ENCODE data around the gene SLC6A6.

DNA sequence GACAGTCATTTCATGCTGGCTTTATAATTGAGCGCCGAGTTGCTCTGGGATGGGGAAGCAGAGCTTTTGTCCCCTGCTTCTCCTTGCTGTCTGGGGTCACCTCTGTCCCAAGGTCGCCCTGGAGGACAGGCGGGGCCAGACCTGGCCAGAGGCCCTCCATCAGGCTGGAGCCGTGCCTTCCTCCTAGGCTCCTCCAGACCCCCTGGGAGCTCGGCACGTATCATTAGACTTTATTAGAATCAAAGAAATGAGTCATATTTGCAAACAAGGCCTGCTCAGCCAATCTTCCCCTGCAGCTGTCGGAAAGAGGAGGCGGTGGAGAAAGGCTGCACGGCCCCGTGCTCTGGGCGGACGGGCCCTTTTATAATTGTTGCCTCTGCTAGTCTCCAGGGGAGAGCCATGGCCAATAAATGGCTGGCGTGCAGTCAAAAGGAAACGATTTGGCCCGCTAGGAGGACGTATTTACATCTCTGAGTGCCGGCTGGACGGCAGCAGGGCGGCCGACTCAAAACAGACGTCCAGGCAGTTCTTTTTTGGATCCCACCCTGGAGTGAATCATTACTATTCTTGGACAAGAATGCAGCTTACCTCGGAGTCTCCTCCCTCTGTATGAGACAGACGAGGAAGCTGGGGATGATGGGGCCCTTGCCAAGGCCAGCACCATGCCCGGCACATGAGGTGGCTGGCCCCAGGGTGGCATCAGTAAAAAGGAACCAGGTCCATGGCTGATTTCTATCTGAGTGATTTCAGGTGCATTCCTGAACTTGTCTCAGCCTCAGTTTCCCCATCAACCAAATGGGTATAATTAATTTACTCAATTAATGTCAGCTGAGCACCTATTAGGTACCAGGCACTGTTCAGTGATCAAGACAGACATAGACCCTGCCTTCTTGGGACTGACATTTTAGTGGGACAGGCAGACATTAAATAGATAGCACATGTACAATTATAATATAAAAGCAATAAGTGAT, 50.6 kb downstream of the SLC6A6 start:
- no peak for TF ChIP-seq EZH2 (IDR thresholded peaks at IDR 0.05; ENCODE audit: insufficient read depth, low read length)
- TF ChIP-seq, protein P1, sequence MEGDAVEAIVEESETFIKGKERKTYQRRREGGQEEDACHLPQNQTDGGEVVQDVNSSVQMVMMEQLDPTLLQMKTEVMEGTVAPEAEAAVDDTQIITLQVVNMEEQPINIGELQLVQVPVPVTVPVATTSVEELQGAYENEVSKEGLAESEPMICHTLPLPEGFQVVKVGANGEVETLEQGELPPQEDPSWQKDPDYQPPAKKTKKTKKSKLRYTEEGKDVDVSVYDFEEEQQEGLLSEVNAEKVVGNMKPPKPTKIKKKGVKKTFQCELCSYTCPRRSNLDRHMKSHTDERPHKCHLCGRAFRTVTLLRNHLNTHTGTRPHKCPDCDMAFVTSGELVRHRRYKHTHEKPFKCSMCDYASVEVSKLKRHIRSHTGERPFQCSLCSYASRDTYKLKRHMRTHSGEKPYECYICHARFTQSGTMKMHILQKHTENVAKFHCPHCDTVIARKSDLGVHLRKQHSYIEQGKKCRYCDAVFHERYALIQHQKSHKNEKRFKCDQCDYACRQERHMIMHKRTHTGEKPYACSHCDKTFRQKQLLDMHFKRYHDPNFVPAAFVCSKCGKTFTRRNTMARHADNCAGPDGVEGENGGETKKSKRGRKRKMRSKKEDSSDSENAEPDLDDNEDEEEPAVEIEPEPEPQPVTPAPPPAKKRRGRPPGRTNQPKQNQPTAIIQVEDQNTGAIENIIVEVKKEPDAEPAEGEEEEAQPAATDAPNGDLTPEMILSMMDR (IDR thresholded peaks at IDR 0.05; ENCODE audit: insufficient read depth, low read depth, low read length), result no peak

Measured in astrocyte (in vitro differentiated cells and primary cell).